HL-60/S4 (cell line): ENCODE data around the gene MLLT3.

Source experiments
- in situ Hi-C: fragments of 300-500 bp; cut with MboI; formaldehyde crosslinking; loops from 2 replicates; pipeline ENCODE4 v1.14.3; 2022; ENCODE audit warnings: low sequenced_read_pairs

The MLLT3 gene

GRCh38 chr9:20391208-20391607 is 231.1 kb downstream of the MLLT3 start:
- in situ Hi-C loops = no loop called here

GRCh38 chr9:20390400-20390799 is 231.9 kb downstream of the MLLT3 start:
- in situ Hi-C loops = no loop called here

- in situ Hi-C loops = no loop called here
Observed at GRCh38 chr9:20387062-20387461, 235.2 kb downstream of the MLLT3 start.

- in situ Hi-C loops = no loop called here
Observed at GRCh38 chr9:20384642-20385041, 237.7 kb downstream of the MLLT3 start.

- in situ Hi-C loops = no loop called here
Observed at GRCh38 chr9:20382460-20383071, 239.7 kb downstream of the MLLT3 start.

GRCh38 chr9:20380546-20380945 is 241.8 kb downstream of the MLLT3 start:
- in situ Hi-C loops = no loop called here

GRCh38 chr9:20379804-20380225 is 242.5 kb downstream of the MLLT3 start:
- in situ Hi-C loops = no loop called here

- in situ Hi-C loops = no loop called here
Observed at GRCh38 chr9:20378851-20379250, 243.4 kb downstream of the MLLT3 start.

GRCh38 chr9:20377790-20378189 is 244.5 kb downstream of the MLLT3 start:
- in situ Hi-C loops = no loop called here

GRCh38 chr9:20376731-20377375 is 245.4 kb downstream of the MLLT3 start:
- in situ Hi-C loops = no loop called here

GRCh38 chr9:20376042-20376441 is 246.3 kb downstream of the MLLT3 start:
- in situ Hi-C loops = no loop called here

GRCh38 chr9:20373263-20373662 is 249.0 kb downstream of the MLLT3 start:
- in situ Hi-C loops = no loop called here

GRCh38 chr9:20369391-20369790 is 252.9 kb downstream of the MLLT3 start:
- in situ Hi-C loops = no loop called here

- in situ Hi-C loops = no loop called here
Observed at GRCh38 chr9:20367855-20368254, 254.4 kb downstream of the MLLT3 start.

- in situ Hi-C loops = no loop called here
Observed at GRCh38 chr9:20364959-20365358, 257.3 kb downstream of the MLLT3 start.

- in situ Hi-C loops = no loop called here
Observed at GRCh38 chr9:20363233-20363632, 259.1 kb downstream of the MLLT3 start.

GRCh38 chr9:20361656-20362570 is 260.4 kb downstream of the MLLT3 start:
- in situ Hi-C loops = no loop called here

- in situ Hi-C loops = no loop called here
Observed at GRCh38 chr9:20361229-20361628, 261.1 kb downstream of the MLLT3 start.

GRCh38 chr9:20358207-20358606 is 264.1 kb downstream of the MLLT3 start:
- in situ Hi-C loops = no loop called here

GRCh38 chr9:20357037-20357432 is 265.3 kb downstream of the MLLT3 start:
- in situ Hi-C loops = no loop called here

GRCh38 chr9:20356403-20357036 is 265.8 kb downstream of the MLLT3 start:
- in situ Hi-C loops = no loop called here
